ENCODE measurements around the gene DOCK2. TPM values are rescaled to one million over a fixed set of nuclear protein-coding genes. Genes with fewer than 3 reads are reported as not detected.

DOCK2 gene
- total and polyA plus RNA-seq, 2 of the 8 experiments (the other 6 are each of a cell fraction or from before 2014, with no cell fraction given): 3.9 to 5.7 TPM

DNA sequence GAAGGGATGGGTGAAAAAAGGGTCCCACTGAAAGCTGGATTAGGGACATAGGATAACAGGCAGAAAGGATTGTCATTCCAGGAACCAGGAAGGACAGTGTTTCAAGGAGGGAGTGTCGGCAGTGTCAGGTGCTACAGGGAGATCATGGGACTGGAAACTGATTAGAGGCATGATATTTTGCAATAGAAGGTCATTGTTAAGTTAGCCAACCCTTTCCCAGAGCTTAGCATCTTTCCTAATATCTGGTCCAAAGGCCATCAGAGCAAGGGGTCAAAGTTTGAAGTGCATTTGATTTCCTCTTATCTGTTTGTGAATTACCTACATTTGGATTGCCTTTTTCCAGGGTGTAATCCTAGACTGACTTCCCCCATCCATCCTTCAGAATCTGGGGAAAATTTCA, 91.3 kb downstream of the DOCK2 start (continued):
- TF ChIP-seq, protein P1, sequence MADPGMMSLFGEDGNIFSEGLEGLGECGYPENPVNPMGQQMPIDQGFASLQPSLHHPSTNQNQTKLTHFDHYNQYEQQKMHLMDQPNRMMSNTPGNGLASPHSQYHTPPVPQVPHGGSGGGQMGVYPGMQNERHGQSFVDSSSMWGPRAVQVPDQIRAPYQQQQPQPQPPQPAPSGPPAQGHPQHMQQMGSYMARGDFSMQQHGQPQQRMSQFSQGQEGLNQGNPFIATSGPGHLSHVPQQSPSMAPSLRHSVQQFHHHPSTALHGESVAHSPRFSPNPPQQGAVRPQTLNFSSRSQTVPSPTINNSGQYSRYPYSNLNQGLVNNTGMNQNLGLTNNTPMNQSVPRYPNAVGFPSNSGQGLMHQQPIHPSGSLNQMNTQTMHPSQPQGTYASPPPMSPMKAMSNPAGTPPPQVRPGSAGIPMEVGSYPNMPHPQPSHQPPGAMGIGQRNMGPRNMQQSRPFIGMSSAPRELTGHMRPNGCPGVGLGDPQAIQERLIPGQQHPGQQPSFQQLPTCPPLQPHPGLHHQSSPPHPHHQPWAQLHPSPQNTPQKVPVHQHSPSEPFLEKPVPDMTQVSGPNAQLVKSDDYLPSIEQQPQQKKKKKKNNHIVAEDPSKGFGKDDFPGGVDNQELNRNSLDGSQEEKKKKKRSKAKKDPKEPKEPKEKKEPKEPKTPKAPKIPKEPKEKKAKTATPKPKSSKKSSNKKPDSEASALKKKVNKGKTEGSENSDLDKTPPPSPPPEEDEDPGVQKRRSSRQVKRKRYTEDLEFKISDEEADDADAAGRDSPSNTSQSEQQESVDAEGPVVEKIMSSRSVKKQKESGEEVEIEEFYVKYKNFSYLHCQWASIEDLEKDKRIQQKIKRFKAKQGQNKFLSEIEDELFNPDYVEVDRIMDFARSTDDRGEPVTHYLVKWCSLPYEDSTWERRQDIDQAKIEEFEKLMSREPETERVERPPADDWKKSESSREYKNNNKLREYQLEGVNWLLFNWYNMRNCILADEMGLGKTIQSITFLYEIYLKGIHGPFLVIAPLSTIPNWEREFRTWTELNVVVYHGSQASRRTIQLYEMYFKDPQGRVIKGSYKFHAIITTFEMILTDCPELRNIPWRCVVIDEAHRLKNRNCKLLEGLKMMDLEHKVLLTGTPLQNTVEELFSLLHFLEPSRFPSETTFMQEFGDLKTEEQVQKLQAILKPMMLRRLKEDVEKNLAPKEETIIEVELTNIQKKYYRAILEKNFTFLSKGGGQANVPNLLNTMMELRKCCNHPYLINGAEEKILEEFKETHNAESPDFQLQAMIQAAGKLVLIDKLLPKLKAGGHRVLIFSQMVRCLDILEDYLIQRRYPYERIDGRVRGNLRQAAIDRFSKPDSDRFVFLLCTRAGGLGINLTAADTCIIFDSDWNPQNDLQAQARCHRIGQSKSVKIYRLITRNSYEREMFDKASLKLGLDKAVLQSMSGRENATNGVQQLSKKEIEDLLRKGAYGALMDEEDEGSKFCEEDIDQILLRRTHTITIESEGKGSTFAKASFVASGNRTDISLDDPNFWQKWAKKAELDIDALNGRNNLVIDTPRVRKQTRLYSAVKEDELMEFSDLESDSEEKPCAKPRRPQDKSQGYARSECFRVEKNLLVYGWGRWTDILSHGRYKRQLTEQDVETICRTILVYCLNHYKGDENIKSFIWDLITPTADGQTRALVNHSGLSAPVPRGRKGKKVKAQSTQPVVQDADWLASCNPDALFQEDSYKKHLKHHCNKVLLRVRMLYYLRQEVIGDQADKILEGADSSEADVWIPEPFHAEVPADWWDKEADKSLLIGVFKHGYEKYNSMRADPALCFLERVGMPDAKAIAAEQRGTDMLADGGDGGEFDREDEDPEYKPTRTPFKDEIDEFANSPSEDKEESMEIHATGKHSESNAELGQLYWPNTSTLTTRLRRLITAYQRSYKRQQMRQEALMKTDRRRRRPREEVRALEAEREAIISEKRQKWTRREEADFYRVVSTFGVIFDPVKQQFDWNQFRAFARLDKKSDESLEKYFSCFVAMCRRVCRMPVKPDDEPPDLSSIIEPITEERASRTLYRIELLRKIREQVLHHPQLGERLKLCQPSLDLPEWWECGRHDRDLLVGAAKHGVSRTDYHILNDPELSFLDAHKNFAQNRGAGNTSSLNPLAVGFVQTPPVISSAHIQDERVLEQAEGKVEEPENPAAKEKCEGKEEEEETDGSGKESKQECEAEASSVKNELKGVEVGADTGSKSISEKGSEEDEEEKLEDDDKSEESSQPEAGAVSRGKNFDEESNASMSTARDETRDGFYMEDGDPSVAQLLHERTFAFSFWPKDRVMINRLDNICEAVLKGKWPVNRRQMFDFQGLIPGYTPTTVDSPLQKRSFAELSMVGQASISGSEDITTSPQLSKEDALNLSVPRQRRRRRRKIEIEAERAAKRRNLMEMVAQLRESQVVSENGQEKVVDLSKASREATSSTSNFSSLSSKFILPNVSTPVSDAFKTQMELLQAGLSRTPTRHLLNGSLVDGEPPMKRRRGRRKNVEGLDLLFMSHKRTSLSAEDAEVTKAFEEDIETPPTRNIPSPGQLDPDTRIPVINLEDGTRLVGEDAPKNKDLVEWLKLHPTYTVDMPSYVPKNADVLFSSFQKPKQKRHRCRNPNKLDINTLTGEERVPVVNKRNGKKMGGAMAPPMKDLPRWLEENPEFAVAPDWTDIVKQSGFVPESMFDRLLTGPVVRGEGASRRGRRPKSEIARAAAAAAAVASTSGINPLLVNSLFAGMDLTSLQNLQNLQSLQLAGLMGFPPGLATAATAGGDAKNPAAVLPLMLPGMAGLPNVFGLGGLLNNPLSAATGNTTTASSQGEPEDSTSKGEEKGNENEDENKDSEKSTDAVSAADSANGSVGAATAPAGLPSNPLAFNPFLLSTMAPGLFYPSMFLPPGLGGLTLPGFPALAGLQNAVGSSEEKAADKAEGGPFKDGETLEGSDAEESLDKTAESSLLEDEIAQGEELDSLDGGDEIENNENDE (IDR thresholded peaks at IDR 0.05; ENCODE audit: insufficient replicate concordance, low read length): no peak
- TF ChIP-seq KDM5A (IDR thresholded peaks at IDR 0.05; ENCODE audit: low read length): no peak
- no peak for TF ChIP-seq SP4 (IDR thresholded peaks at IDR 0.05; ENCODE audit: low read length)
- no peak for TF ChIP-seq NRF1 (IDR thresholded peaks at IDR 0.05; ENCODE audit: low read depth, low read length)
- TF ChIP-seq, protein P2, sequence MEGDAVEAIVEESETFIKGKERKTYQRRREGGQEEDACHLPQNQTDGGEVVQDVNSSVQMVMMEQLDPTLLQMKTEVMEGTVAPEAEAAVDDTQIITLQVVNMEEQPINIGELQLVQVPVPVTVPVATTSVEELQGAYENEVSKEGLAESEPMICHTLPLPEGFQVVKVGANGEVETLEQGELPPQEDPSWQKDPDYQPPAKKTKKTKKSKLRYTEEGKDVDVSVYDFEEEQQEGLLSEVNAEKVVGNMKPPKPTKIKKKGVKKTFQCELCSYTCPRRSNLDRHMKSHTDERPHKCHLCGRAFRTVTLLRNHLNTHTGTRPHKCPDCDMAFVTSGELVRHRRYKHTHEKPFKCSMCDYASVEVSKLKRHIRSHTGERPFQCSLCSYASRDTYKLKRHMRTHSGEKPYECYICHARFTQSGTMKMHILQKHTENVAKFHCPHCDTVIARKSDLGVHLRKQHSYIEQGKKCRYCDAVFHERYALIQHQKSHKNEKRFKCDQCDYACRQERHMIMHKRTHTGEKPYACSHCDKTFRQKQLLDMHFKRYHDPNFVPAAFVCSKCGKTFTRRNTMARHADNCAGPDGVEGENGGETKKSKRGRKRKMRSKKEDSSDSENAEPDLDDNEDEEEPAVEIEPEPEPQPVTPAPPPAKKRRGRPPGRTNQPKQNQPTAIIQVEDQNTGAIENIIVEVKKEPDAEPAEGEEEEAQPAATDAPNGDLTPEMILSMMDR (IDR thresholded peaks at IDR 0.05; ENCODE audit: control extremely low read depth in 1 of 3, insufficient read depth in 1 of 3, low read depth in 1 of 3, low read length in 3 of 3): no peak
- no peak for TF ChIP-seq KDM4A (IDR thresholded peaks at IDR 0.05; ENCODE audit: low read depth, low read length, severe bottlenecking)
- TF ChIP-seq, protein P3, sequence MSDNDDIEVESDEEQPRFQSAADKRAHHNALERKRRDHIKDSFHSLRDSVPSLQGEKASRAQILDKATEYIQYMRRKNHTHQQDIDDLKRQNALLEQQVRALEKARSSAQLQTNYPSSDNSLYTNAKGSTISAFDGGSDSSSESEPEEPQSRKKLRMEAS (IDR thresholded peaks at IDR 0.05): no peak
- TF ChIP-seq EZH2 (IDR thresholded peaks at IDR 0.05; ENCODE audit: low read depth, low read length, severe bottlenecking): no peak
- TF ChIP-seq NANOG (IDR thresholded peaks at IDR 0.05; ENCODE audit: insufficient read depth, low read depth, low read length, poor library complexity, severe bottlenecking): no peak
